Measurements from ENCODE around the gene RIN3. TPM values are rescaled to one million over a fixed set of nuclear protein-coding genes. Genes with fewer than 3 reads are reported as not detected.

The RIN3 gene
- total RNA-seq, 4 donors from 2014 or later: 15.1 to 32.3 (median 21.9) TPM

- TF ChIP-seq CTCF (IDR thresholded peaks at IDR 0.05; ENCODE audit: low read depth): no peak
Measured at GRCh38 chr14:92495027-92495426, 18.6 kb upstream of the RIN3 start.

- no peak for TF ChIP-seq CTCF (IDR thresholded peaks at IDR 0.05; ENCODE audit: low read depth)
Measured at GRCh38 chr14:92496191-92496857, 17.3 kb upstream of the RIN3 start.

- TF ChIP-seq CTCF (IDR thresholded peaks at IDR 0.05; ENCODE audit: low read depth): no peak
Measured at GRCh38 chr14:92497391-92497790, 16.2 kb upstream of the RIN3 start.

- TF ChIP-seq CTCF (IDR thresholded peaks at IDR 0.05; ENCODE audit: low read depth): no peak
Measured at GRCh38 chr14:92499234-92499633, 14.3 kb upstream of the RIN3 start.

- no peak for TF ChIP-seq CTCF (IDR thresholded peaks at IDR 0.05; ENCODE audit: low read depth)
Measured at GRCh38 chr14:92500491-92500941, 13.1 kb upstream of the RIN3 start.

- TF ChIP-seq CTCF (IDR thresholded peaks at IDR 0.05; ENCODE audit: low read depth): no peak
Measured at GRCh38 chr14:92501891-92502351, 11.7 kb upstream of the RIN3 start.

- TF ChIP-seq CTCF (IDR thresholded peaks at IDR 0.05; ENCODE audit: low read depth): no peak
Measured at GRCh38 chr14:92502541-92503286, 10.9 kb upstream of the RIN3 start.
